ENCODE results near the gene CCSER2.
"Not testable (repeated sequence)": the region's sequence is repeated elsewhere in the genome, so short reads cannot be mapped to it uniquely, and the experiment has no call there.

CCSER2 gene

GRCh38 chr10:84522612-84523462, 194.4 kb downstream of the CCSER2 start:
- no peak for DNase-seq (ENCODE audit: low read depth)

GRCh38 chr10:84523526-84523925, 195.1 kb downstream of the CCSER2 start:
- DNase-seq (ENCODE audit: low read depth): no peak

GRCh38 chr10:84524435-84524834, 196.0 kb downstream of the CCSER2 start:
- DNase-seq (ENCODE audit: low read depth): no peak

- DNase-seq (ENCODE audit: low read depth): no peak
Measured at GRCh38 chr10:84525120-84525806, 196.9 kb downstream of the CCSER2 start.

GRCh38 chr10:84525807-84526182, 197.4 kb downstream of the CCSER2 start:
- DNase-seq (ENCODE audit: low read depth): not testable (repeated sequence)

- not testable (repeated sequence) for DNase-seq (ENCODE audit: low read depth)
Measured at GRCh38 chr10:84527386-84527785, 199.0 kb downstream of the CCSER2 start.

GRCh38 chr10:84528526-84528925, 200.1 kb downstream of the CCSER2 start:
- peak; percentile 31 for DNase-seq (ENCODE audit: low read depth)

GRCh38 chr10:84530724-84531325, 202.4 kb downstream of the CCSER2 start:
- DNase-seq (ENCODE audit: low read depth): no peak

GRCh38 chr10:84531396-84531795, 203.0 kb downstream of the CCSER2 start:
- no peak for DNase-seq (ENCODE audit: low read depth)

- DNase-seq (ENCODE audit: low read depth): no peak
Measured at GRCh38 chr10:84534168-84534567, 205.8 kb downstream of the CCSER2 start.

- DNase-seq (ENCODE audit: low read depth): peak; percentile 41
Measured at GRCh38 chr10:84537447-84537931, 209.1 kb downstream of the CCSER2 start.

GRCh38 chr10:84538036-84538435, 209.6 kb downstream of the CCSER2 start:
- DNase-seq (ENCODE audit: low read depth): no peak

GRCh38 chr10:84539216-84539615, 210.8 kb downstream of the CCSER2 start:
- peak; percentile 64 for DNase-seq (ENCODE audit: low read depth)

- peak; percentile 57 for DNase-seq (ENCODE audit: low read depth)
Measured at GRCh38 chr10:84540022-84540616, 211.7 kb downstream of the CCSER2 start.

GRCh38 chr10:84540617-84541288, 212.4 kb downstream of the CCSER2 start:
- peak; percentile 24 for DNase-seq (ENCODE audit: low read depth)

- DNase-seq (ENCODE audit: low read depth): no peak
Measured at GRCh38 chr10:84541289-84541637, 212.9 kb downstream of the CCSER2 start.

- no peak for DNase-seq (ENCODE audit: low read depth)
Measured at GRCh38 chr10:84542522-84543490, 214.4 kb downstream of the CCSER2 start.

GRCh38 chr10:84543948-84544347, 215.6 kb downstream of the CCSER2 start:
- DNase-seq (ENCODE audit: low read depth): peak; percentile 14

GRCh38 chr10:84545651-84546050, 217.3 kb downstream of the CCSER2 start:
- DNase-seq (ENCODE audit: low read depth): no peak

GRCh38 chr10:84546609-84547008, 218.2 kb downstream of the CCSER2 start:
- no peak for DNase-seq (ENCODE audit: low read depth)

GRCh38 chr10:84547616-84548015, 219.2 kb downstream of the CCSER2 start:
- no peak for DNase-seq (ENCODE audit: low read depth)

Measured in fibroblast of gingiva (primary cell).